Activated T-helper 2 cell treated with anti-CD3 and anti-CD28 coated beads, Interferon-gamma antibody, Interleukin-2, Interleukin-4, amounts not matched to agents 10 μg/mL and 5 μg/mL and 100 μg/mL, durations not matched to agents 14 hours and 24 hours and 36 hours (primary cell): ENCODE measurements around the gene ADAMTS12. TPM values are rescaled to one million over a fixed set of nuclear protein-coding genes. Genes with fewer than 3 reads are reported as not detected.

ENCODE experiments used
- DNase-seq: peaks from one replicate; pipeline ENCODE4 v3.0.0; 2021; ENCODE audit warnings: low spot score
- H3K27ac Mint-ChIP-seq: one replicate; pipeline ENCODE4 v1.8.0; 2021; ENCODE audit warnings: mixed read lengths
- H3K27me3 Mint-ChIP-seq: one replicate; pipeline ENCODE4 v1.8.0; 2021; ENCODE audit warnings: low read depth, mixed read lengths
- H3K36me3 Mint-ChIP-seq: one replicate; pipeline ENCODE4 v1.8.0; 2021; ENCODE audit warnings: low read depth, mixed read lengths
- H3K4me1 Mint-ChIP-seq: one replicate; pipeline ENCODE4 v1.8.0; 2021; ENCODE audit warnings: low read depth, mixed read lengths
- H3K4me3 Mint-ChIP-seq: one replicate; pipeline ENCODE4 v1.8.0; 2021; ENCODE audit warnings: low read depth, mild to moderate bottlenecking, moderate library complexity, mixed read lengths
- H3K9me3 Mint-ChIP-seq: one replicate; pipeline ENCODE4 v1.8.0; 2021; ENCODE audit warnings: mixed read lengths
- intact Hi-C: fragments of 100-400 bp; cut with micrococcal nuclease; formaldehyde crosslinking; loops from one replicate; pipeline ENCODE4 v1.15.1; 2023
- total RNA-seq: library from RNA; stranded (reverse); gene quantifications from 2 replicates; pipeline ENCODE4 v1.2.3, GENCODE V29; 2022

Gene ADAMTS12
- total RNA-seq, 1 donor from 2014 or later = not detected

- no peak for DNase-seq
- H3K4me3 Mint-ChIP-seq = no peak overlapping the region
- H3K27ac Mint-ChIP-seq = no peak overlapping the region
- no peaks in the 10 kb centered on the region for H3K4me1 Mint-ChIP-seq
- peaks cover 11% of the 10 kb centered on the region for H3K9me3 Mint-ChIP-seq
- no peaks in the 10 kb centered on the region for H3K27me3 Mint-ChIP-seq
- peaks cover 36% of the 10 kb centered on the region for H3K36me3 Mint-ChIP-seq
- intact Hi-C loops = no loop called here
Observed at GRCh38 chr5:33479311-33479710, 412.5 kb downstream of the ADAMTS12 start.

GRCh38 chr5:33477816-33478215, 414.0 kb downstream of the ADAMTS12 start:
- Mint-ChIP-seq H3K4me3 (no peak overlapping the region), H3K36me3 (peaks cover 51% of the 10 kb centered on the region), H3K27me3 (no peaks in the 10 kb centered on the region), H3K9me3 (peaks cover 21% of the 10 kb centered on the region), H3K27ac (no peak overlapping the region), H3K4me1 (no peaks in the 10 kb centered on the region)
- DNase-seq = no peak
- intact Hi-C loops = no loop called here

- H3K36me3 Mint-ChIP-seq = peaks cover 59% of the 10 kb centered on the region
- DNase-seq = no peak
- no peaks in the 10 kb centered on the region for H3K27me3 Mint-ChIP-seq
- intact Hi-C loops = no loop called here
- H3K4me3 Mint-ChIP-seq = no peak overlapping the region
- peaks cover 21% of the 10 kb centered on the region for H3K9me3 Mint-ChIP-seq
- no peaks in the 10 kb centered on the region for H3K4me1 Mint-ChIP-seq
- no peak overlapping the region for H3K27ac Mint-ChIP-seq
Observed at GRCh38 chr5:33476992-33477391, 414.8 kb downstream of the ADAMTS12 start.

- Mint-ChIP-seq H3K36me3 (peaks cover 72% of the 10 kb centered on the region), H3K4me1 (no peaks in the 10 kb centered on the region), H3K27ac (no peak overlapping the region), H3K4me3 (no peak overlapping the region), H3K27me3 (no peaks in the 10 kb centered on the region), H3K9me3 (peaks cover 21% of the 10 kb centered on the region)
- intact Hi-C loops = no loop called here
- no peak for DNase-seq
Observed at GRCh38 chr5:33475706-33476105, 416.1 kb downstream of the ADAMTS12 start.

- H3K4me3 Mint-ChIP-seq = no peak overlapping the region
- no peaks in the 10 kb centered on the region for H3K4me1 Mint-ChIP-seq
- no peak for DNase-seq
- intact Hi-C loops = no loop called here
- H3K27me3 Mint-ChIP-seq = no peaks in the 10 kb centered on the region
- peaks cover 21% of the 10 kb centered on the region for H3K9me3 Mint-ChIP-seq
- H3K27ac Mint-ChIP-seq = no peak overlapping the region
- peaks cover 74% of the 10 kb centered on the region for H3K36me3 Mint-ChIP-seq
Observed at GRCh38 chr5:33474931-33475499, 416.8 kb downstream of the ADAMTS12 start.

GRCh38 chr5:33474004-33474403, 417.8 kb downstream of the ADAMTS12 start:
- Mint-ChIP-seq H3K27me3 (no peaks in the 10 kb centered on the region), H3K36me3 (peaks cover 80% of the 10 kb centered on the region), H3K4me3 (no peak overlapping the region), H3K4me1 (no peaks in the 10 kb centered on the region), H3K27ac (no peak overlapping the region), H3K9me3 (peaks cover 21% of the 10 kb centered on the region)
- intact Hi-C loops = no loop called here
- DNase-seq = no peak

Other genes starting within 250 kb of the ADAMTS12 start
- gene RXFP3, start 44.4 kb upstream of the ADAMTS12 start, total RNA-seq = not detected in 2 replicates
- gene SLC45A2, start 92.7 kb upstream of the ADAMTS12 start, total RNA-seq = not detected in 2 replicates
- 8.3 and 9.0 TPM in 2 replicates for gene AMACR, start 116.1 kb upstream of the ADAMTS12 start, total RNA-seq
- 1.5 and 1.7 TPM in 2 replicates for gene C1QTNF3, start 151.2 kb upstream of the ADAMTS12 start, total RNA-seq